CD4-positive, alpha-beta T cell treated with Interferon alpha-2 for 1 hour (primary cell): Measurements from ENCODE around the gene TOX2.

Experiments
- DNase-seq, 2 donors: peaks; one replicate each; pipeline ENCODE4 v3.0.0-alpha.2; 2020 to 2022

Gene TOX2

DNA sequence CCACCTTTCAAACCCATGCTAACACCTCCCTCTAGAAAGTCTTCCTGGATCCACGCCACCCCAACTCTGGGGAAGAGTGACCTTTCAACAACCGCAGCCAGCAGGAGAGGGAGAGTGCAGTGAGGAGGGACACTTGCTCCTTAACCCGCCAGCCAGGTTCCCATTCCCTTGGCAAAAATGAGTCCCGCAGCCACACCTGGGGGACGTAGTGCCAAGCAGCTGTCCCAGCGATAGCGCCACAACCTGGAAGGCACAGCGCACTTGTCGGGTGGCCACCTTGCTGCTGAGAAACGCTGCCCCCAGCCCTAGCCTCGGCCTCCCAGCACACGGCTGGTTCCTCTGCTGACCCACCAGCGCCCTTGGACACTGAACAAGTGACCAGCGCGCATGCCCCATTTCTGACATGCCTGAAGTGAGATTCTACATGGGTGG, 153.0 kb downstream of the TOX2 start:
- no peak for DNase-seq

DNA sequence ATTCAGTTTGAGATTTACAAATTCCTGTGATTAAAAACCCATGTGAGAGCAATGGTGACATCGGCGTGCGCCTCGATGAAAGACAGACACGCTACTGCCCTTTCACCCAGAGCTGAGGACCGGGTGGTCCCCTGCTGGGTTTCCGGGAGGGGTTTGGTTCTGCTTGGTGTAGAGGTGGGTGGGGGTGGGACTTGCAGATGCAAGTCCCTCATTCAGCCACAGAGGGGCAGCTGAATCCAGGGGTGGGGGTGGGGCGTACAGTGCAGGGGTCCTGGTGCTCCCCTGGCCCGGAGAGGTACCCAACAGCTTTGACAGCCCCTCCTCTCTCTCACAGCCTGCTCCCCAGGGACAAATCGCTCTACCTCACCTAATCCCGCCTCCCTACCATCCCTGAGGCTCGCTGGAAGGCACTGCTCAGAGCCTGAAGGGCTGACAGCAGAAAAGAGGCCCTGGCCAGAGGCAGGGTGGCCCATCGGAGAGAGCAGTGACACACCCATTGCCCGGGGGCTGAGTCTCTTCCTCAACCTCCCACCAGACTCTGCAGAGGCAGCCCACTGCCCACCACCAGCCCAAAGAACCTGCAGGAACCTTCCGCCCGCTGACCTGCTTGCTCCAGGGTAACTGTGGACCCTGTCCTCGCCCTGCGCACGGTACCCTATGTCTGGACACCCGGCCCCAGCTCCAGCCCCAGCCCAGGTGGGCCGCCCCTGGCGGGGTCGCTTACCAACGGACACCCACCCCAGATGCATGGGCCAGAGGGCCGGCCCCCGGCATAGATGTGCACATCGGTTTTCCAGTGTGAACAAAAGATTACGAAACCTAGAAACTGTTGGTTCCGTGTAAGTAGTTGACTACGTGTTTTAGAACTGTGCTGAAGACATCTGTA, 153.9 kb downstream of the TOX2 start:
- DNase-seq: no peak

DNA sequence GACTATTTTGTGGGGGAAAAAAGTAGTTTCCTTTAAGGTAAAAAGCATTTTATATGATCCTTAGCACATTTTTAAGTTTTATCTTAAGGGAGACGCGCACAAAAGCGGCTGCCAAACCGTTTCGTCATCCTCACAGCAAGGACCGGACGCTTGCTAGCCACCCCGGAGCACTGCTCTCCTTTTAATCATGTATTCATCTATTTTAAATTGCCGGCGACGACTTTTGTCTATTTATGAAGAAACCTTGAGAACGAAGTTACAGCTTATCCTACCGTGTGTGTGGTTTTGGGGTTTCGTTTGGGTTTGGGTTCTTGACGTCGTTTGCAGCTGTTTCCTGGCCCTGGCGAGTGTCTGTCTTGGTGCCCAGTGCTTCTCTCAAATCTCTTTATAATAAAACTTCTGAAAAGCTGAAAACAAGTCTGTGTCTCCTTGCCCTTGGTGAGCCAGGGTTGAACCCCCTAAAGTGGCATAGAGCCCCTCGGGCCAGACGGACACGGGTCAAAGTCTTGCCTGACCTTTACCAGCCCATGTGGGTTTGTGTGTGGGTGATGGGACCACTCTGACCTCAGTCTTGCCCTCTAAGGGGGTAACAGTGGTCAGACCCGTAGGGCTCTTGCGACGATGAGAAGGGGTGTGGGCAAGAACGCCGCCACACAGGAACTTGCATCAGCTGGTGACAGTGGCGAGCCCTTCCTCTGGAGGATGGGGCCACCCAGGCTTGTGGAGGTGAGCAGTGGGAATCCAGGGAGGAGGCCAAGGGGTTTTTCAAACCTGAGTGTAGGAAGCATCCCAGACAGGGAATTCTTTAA, 154.8 kb downstream of the TOX2 start:
- peak; percentile 72 to 82 for DNase-seq

DNA sequence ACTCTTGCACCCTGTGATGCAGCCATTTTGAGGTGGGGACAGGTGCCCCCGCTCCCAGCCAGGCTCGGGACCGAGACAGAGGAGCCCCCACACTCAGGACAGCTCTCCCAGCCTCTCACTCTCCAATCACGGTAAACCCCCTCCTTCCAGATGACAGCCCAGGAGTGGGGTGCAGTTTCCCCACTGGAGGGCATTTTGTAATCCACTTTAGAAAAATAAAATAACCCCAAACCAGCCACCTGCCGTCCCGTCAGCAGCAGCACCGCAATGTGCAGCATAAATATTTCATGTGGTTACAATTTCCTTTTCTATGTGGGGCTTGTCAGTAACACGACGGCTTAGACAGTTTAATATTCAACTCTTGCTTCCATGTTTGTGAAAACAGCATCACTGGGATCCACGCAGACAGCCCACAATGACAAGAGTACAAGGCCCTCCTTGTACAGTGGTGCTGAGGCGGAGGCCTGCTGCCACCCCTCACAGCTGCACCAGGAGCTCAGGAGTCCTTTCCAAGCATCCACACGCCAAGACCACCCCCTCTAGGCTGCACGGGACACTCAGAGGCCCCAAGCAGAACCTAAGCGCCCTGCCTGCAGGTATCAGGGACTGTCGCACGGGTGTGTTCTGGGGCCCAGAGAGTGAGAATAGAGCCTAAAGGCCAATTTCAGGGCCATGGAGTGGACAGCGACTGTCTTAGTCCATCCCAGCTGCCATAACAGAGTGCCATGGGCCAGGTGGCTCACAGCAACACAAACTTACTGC, 155.7 kb downstream of the TOX2 start:
- DNase-seq: peak; percentile 60 to 67

DNA sequence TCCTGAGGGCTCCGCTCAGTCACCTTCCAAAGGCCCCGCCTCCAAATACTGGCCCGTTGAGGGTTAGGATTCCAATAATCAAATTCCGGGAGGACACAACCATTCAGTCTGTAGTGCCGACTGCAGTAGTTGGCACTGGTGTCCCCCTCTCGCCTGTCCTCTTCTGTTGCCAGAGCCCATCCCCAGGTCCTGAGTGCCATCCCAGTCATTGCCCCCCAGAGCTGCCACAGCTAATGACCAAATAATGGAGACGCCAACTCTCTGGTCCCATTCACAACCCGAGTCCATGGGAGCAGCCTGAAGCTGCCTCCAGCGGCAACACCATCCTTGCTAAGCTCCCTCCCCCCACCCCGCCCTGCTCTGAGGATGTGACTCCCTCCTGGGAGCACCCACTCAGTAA, 156.4 kb downstream of the TOX2 start:
- no peak for DNase-seq

DNA sequence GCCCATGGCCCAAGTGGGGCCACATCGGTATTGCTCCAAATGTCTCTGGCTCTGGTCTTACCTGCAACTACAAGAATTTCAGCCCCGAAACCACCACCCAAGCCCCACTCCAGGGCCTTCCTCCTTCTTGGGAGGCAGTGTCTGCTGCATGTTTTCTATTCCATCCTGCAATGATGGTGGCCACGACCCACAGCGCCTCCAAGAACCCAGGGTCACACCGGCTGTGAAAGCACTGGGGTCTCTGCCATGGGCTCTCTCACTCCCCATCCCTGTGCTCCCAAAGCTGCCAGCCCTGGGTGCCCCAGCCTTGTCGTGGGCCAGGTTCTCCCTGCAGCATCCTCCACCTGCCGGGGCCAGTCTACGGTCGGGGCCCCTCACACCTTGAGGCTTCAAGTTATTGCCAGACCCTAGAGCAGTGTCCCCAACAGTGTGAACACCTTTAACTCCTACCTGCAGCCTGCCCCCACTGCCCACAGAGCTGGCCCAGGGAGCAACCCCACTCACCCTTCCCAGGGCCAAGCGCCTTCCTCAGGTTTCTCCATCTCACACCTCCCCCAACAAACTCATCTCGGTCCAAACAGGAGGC, 157.0 kb downstream of the TOX2 start:
- DNase-seq: no peak

DNA sequence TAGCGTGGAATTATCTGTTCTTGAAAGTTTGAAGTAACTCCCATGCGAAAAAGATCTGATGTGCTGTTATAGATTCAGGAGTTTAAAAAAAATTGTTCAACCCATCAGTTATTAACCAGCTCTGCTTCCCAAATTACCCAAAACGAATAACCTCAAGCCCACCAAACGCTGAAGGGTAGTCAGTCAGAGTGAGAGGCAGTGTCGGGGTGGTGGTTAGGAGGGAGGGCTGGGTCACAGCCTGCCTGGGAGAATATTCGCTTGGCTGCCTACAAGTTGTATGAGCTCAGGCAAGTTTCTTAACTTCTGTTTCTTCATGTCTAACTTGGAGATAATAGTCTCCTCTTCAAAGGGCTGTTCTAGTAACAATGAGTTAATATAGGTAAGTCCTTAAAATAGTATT, 157.7 kb downstream of the TOX2 start:
- DNase-seq: no peak

DNA sequence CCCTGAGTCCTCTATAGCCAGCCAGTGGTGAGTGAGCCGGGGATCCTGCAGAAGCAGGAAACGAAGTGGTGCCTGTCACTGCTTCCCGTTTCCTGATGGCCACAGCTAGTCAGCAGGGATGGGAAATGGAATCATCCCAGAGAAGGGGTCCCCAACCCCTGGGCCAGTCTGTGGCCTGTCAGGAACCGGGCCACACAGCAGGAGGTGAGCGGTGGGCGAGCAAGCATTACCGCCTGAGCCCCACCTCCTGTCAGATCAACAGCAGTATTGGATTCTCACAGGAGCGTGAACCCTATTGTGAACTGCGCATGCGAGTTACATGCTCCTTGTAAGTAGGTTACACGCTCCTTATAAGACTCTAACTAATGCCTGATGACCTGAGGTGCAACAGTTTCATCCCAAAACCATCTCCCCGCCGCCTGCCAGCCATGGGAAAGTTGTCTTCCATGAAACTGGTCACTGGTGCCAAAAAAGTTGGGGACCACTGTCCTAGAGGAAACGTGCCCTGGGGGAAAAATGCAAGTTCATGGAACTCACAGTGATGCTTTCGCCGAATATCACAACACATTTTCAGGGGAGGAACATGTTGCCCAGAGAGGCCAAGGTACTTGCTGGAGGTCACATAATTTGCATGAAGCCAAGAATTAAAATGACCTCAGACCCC, 158.5 kb downstream of the TOX2 start:
- DNase-seq: no peak

DNA sequence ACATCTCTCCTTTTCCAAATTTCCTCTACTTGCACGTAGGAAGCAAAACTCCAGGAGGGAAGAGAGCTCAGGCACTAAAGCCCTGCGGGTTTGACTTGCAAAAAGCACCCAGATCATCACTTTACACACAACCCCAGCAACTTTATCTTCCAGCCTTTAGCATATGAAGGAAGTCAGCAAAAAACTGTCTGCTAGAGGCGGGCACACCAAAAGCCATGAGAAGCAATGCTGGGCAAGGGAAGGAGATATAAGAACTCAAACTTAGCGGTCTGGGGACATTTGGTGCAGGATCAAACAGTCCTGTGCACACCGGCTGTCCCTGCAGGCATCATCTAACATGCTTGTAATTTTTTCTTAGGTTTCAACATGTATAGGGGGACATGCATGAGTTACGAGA, 159.0 kb downstream of the TOX2 start:
- no peak for DNase-seq

DNA sequence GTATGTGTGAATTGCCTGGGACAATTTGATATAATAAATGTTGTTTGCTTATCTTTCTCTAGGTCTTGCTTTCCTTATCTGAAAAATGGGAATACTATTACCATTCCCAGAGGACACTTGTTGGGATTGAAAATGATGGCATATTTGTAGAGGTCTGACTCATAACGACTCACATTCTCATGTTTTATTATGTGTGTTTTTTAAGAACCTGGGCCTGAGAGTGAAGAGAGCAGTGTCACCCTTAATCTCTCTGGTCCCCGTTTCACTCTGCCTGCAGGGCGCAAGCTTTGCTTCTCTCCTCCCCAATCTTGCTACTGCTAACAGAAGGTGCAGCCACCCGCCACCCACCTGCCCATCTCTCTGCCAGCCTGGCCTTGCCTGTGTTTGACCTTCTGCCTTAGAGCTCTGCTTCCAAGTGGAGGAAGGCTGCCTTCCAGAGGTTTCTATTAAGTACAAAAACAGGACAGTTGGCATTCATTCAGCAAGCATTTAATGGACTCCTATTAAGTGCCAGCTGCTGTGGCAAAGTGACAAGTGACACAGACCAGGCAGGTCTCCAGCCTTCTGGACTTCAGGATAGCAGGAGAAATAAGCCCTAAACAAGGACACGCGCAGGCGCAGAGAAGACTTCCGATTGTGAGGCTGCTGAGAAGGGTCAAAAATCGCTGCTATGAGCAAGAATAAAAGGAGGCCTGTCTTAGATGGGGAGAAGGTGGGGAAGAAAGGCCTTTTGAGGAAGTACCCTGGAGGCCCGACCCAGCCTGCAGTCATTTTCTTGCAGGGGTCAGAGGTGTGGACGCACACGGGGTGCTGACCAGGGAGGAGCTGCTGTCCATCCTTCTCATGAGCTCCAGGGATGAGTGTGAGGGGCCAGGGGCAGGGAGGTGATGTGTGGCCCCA, 159.8 kb downstream of the TOX2 start:
- DNase-seq: no peak

DNA sequence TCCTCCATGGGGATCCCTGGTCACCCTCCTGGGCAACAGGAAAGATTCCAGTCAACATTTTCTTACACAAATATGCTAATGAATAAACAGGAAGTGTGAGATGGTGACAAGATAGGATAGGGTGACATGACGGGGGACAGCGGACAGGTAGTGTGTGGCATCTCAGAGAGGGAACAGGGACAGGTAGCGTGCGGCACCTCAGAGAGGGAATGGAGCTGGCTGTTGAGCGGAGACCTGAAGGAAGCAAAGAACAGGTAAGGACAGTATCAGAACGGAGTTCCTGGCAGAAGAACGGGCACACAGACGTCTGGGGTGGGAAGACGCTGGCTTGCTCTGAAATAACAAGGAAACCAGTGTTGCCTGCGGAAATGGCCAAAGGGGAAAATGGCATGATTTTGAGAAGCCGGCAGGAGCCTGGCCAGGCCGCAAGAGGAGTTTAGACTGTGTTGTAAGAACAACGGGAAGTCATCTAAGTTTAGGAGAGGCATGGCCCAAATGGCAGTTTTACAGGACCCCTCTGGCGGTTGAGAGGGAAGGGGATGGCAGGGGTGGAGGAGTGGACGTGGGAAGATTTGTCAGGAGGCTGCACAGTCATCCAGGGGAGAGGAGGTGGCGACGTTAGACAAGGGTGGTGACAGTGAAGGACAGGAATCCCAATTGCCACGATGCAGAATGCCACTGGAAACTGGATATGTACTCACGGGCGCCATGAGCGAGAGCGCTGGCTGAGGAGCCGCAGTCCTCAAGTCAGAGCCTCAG, 160.7 kb downstream of the TOX2 start:
- no peak for DNase-seq

DNA sequence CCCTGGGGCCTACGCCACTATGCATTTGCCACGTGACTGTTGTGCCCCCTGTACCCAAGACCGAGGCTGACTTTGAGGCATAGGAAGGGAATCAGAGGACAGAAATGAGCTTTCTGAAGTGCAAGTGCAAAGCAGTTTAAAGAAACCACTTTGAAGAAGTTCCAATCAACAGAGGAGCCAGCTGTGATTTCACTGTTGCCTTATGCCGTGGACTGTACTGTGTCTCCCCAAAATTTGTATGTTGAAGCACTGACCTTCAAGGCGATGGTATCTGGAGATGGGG, 161.2 kb downstream of the TOX2 start:
- no peak for DNase-seq

DNA sequence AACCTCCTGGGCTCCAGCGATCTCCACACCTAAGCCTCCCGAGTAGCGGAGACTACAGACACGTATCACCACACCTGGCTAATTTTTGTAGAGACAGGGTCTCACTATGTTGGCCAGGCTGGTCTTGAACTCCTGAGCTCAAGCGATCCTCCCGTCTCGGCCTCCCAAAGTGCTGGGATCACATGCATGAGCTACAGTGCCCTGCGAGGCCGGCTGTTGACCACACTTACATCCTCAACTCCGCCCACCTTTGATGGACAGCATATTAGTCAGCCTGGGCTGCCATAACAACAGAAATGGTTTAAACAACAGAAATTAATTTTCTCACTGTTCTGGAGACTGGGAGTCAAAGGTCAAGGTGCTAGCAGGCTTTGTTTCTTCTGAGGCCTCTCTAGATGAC, 164.6 kb downstream of the TOX2 start:
- DNase-seq: no peak

DNA sequence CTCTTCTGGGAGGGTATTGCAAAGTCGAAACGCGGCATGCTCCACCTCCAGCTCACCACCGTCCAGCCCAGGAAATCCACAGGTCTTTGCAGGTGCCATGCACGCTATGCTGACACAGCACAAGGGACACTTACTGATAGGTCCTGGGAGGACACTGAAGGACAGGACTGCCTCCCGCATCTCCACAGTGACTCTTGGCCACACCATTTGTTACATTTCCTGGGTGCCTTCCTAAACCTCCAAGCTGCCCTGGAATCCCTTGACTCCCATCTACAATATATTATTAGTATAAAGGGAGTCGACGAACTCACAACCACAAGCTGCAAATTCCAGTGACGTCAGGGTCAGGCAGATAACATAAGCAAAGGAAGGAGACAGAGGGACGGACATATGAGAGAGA, 165.4 kb downstream of the TOX2 start:
- no peak for DNase-seq

DNA sequence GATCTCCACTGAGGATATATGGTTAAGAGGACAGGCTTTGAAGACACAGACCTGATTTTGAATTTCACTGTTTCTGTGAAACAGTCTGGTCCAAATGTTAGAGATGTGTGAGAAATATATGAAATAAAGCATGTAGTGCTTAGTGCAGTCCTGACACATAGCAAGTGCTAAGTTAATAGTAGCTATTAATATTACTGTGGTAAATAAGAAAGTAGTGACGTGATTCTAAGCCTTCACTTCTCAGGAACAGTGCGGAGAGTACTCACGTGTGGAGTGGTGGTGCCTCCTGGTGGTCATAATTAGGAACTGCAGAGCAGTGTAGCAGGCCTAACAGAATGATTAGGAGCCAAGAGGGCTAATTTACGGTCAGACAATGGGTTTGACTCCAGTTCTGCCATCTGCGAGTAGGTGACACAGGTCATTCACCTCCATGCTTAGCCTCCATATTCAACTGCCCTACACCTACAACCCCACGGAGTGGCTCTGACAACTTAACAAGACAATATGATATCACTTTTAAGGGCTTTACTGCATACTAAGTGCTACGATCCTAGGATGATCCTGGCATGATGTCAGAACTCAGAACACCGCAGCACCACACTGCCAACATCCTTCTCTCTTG, 166.1 kb downstream of the TOX2 start:
- peak; percentile 78 to 83 for DNase-seq

DNA sequence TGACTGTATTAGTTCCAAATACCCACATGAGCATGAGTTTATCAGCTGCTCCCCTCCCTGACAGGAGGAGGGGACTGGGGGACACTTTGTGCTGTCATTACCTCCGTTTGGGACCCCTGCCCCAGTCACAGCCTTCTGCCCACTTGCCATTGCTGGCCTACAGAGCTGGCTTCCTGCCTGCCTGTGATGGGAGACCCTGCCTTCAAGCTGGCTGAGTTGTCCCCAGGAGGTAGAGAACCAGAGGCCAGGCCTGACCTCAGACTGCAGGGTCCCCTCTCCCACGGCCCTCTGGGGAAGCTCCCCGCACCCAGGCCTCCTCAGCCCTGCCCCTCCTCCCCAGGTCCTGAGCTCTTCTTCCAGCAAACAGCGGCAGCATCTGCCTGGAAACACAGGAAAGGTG, 166.8 kb downstream of the TOX2 start:
- DNase-seq: no peak

DNA sequence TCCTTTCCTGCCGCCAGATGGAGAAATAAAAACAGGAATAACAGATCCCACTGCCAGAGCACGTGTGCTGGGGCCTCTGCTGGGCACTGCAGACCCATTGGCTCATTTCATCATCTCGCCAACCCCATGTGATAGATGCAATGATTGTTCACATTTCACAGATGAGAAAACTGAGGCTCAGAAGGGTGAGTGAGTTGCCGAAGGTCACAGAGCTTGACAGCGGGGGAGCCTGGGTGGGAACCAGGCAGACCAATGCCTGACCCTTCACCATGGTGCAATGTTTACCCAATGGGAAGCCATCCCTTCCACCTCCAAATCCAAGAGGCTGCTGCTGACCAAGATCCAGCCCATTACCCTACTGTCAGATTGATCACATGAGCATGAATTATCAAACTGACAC, 167.2 kb downstream of the TOX2 start:
- no peak for DNase-seq

DNA sequence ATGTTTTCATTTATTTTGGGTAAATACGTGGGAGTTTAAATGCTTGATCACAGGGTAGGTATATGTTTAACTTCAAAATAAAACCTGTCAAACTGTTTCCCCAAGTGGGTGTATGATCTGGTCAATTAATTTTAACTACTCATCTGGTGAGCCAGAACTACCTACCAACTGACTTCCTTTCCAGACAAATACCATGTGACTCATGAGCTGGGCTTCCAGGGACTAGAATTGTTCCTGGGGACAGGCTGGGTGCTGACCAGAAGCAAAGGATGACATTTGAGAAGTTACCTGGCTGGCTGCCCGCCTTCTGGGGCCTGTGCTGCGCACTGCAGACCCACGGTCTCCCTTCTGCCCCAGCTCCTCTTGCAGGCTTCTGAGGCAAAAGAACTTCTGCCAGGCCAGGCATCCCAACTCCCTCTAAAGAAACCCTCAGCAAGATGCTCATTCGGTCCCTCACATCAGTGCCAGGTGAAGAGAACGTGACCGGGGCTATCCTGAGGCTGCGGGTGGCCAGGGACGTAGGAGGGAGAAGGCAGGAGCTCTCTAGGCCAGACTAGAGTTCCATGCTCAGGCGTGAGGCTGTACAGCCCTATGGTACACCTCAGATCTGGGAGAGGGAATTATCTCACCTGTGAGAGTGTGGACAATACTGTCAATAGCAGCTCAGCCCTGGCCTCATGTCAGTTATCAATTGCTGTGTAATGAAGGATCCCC, 168.7 kb downstream of the TOX2 start:
- no peak for DNase-seq

DNA sequence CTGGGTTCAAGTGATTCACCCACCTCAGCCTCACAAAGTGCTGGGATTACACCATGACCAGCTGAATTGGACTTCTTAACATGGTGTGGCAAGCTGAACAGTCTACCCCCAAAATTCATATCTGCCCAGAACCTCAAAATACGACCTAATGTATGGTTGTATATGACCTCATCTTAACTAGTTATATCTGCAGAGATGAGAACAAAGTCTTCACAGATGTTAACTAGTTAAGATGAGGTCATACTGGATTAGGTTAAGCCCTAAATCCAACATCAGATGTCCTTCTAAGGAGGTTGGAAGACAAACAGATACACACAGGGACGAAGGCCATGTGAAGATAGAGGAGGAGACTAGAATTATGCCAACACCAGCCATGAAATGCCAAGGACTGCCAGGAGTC, 169.8 kb downstream of the TOX2 start:
- DNase-seq: no peak

DNA sequence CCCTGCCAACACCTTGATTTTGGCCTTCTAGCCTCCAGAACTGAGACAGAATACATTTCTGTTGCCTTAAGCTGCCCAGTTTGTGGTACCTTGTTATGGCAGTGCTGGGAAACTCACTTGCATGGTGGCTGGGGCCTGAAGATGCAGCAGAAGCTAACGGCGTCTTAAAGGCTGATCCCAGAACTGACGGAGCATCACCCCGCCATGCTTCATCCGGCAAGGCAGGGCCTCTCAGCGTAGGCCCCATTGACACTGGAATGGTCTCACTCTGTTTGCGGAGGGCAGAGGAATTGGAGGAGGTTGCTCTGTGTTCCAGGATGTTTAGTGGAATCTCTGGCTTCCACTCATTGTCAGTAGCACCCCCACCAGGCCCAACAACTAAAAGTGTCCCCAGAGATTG, 170.2 kb downstream of the TOX2 start:
- DNase-seq: no peak
